Measurements from ENCODE around the gene MAPK9.
A peak's percentile ranks its signal among the peaks of the same experiment; 100 is the strongest.

The MAPK9 gene

GRCh38 chr5:180291943-180292831 lies at the start of gene MAPK9:
MAPK9 (minus strand) TSS chr5:180292083; CDS start chr5:180280561, 11,522 bp downstream.
- DNase-seq = peak; percentile 88

GRCh38 chr5:180341595-180341994 lies 49.7 kb upstream of the MAPK9 start:
- no peak for DNase-seq

DNA sequence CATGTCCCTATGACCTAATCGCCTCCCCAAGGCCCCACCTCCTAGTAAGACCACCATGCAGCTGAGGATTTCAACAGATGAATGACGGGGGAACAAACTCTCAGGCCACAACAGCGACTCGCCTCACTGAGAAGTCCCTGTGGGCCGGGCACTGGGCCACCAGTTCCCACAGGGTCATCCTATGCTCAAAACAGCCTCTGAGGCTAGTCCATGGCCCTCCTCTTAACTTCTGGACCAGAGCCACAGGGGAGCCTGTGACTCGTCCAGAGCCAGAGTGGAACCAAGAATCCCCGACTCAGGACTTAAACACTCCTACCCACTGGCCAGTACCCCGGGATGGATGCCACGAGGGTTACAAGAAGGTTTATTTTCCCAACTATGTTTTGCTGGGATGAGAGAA lies 49.0 kb upstream of the MAPK9 start:
- no peak for DNase-seq

GRCh38 chr5:180339583-180340183 lies 47.8 kb upstream of the MAPK9 start:
- DNase-seq = no peak

- DNase-seq = no peak
Measured at GRCh38 chr5:180338001-180338707, 46.3 kb upstream of the MAPK9 start.

- no peak for DNase-seq
Measured at GRCh38 chr5:180336234-180337020, 44.5 kb upstream of the MAPK9 start.

- DNase-seq = no peak
Measured at GRCh38 chr5:180335614-180336233, 43.8 kb upstream of the MAPK9 start.

DNA sequence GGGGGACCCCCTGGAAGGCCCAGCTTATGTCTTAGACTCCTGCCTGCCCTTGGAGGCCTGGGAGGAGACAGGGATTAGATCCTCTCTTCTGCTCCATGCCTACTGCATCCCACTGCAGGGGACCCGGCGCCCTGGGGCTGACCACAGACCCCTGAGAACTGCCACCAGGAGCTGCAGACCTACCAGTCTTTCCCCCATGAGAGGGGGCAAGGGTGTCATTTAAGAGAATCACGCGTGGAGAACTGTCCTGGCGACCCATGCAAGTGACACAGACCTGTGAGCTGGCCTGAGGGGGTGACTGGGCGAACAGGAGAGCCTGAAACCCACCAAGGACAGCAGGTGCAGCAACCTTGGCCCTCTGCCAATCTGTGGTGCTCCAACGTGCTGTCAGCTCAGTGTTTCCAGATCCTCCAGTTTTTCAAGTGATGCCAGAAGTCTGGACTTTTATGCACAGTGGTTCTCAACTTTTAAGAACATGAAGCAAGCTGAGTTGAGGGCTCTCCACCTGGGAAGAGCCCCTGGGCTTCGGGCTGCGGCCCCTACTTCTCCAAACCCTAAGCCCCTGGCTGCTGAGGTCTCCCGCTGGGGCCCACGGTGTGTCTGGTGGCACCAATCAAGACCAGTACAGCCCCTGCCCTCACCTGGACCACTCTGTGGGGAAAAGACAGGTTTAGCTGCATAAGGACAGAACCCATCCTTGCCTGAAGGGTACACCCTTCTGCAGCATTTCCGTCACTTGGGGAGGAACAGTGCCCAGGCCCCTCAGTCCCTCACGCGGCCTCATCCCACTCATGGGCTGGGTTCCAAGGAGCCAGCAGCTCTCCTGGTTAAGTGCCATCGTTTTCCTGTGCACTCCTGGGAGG lies 43.1 kb upstream of the MAPK9 start:
- DNase-seq = no peak

- DNase-seq = no peak
Measured at GRCh38 chr5:180334176-180334575, 42.3 kb upstream of the MAPK9 start.

GRCh38 chr5:180333661-180334060 lies 41.8 kb upstream of the MAPK9 start:
- no peak for DNase-seq

DNA sequence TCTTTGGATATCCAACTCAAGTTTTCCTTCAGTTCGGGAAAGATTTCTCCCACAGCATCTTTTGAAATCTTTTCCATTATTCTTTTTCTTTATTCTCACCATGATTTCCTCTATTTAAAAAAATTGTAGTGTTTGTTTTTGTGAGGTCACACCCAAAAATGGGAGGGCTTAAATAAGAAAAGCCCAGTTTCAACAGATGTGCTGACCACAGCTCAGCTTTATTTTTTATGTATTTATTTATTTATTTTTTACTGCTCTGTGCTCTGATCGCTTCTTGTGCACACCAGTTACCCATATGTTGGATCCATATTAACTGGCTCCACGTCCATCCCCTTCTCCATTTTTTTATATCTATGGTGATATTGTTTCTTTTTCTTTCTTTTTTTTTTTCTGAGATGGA lies 41.0 kb upstream of the MAPK9 start:
- no peak for DNase-seq

- no peak for DNase-seq
Measured at GRCh38 chr5:180332051-180332517, 40.2 kb upstream of the MAPK9 start.

DNA sequence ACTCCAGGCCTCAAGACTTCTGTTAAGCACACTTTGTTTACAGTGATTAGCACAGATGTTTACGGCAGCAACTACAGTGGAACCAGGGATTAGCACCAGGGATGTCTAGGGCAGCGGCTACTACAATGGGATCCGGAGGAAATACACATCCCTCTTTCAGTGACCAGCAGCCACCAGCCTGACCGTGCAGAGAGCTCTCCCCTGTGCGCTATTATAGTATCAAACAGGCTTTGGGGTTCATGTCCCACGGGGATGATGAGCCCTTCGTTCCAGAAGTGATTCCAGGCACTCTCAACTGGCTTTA lies 39.7 kb upstream of the MAPK9 start:
- DNase-seq = no peak

DNA sequence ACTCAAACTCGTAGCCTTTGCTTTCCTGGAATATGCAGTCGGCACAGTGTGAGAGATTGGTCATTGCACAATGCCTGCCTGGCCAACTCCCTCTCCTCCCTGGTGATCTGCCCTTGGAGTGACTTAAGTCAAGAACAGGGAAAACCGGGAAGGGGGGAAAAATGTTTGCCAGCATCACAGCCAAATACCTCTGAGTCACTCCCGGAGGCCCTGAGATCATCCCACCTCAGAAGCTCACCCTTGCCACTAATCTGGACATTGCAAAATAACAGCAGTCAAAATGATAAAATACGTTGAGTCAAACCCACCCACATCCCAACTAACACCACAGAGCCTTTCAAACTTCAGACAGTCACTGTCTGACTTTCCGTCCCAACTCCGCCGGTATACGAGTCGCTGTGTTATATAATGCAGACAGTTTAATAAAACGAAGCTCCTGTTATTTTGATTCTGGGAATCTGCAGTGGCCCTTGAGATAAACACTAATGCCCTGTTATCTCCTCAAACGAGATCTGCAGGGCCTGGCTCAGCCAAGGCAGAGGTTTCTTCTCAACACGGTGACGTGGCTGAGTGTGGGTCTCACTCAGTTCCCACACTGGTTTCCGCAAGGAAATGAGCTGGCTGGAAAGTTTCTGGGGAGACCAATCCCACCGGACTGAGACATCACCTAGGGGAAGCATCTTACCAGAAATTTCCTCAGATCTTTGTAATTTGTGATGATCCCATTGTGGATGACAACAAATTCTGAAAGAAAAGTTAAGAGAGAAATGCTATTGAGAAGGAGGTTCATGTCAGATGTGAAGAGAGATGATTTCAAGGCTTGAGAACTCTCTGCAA lies 39.1 kb upstream of the MAPK9 start:
- no peak for DNase-seq

DNA sequence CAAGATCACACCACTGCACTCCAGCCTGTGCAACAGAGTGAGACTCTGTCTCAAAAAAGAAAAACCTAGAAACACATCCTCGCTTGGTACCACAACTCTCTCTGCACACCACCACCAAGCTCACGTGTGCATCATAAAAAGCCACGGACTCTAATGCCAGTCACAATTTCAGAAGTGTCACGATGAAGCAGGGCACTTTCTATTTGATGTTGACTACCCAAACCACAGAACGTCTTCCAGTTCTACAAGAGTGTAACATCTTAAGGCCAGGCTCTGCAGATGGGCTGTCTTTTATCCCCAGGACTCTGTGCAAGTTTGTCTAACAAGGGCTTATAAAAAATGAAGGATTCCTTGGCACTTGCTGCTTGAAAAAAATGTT lies 38.4 kb upstream of the MAPK9 start:
- DNase-seq = no peak

DNA sequence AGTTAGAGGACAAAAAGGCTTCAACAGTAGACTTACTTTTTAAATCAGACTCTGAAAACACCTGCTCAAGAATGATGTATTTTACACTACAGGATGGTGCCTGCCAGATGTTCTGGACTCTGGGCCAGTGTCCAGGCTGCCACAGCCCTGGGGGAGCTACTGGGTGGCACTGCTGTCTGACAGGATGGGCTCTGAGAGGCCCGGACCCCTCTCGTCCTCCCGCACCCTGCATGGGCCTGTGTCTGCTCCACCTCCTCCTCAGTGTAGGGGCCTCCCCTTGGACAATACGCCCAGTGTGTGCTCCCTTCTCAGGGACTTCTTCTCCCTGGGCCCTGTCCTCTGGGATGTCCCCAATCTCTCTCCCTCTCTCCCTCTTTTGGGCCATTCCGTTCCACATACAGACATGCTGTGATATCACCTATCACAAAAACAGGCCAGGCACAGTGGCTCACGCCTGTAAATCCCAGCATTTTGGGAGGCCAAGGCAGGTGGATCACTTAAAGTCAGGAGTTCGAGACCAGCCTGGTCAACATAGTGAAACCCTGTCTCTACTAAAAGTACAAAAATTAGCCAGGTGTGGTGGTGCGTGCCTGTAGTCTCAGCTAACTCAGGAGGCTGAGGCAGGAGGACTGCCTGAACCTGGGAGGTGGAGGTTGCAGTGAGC lies 37.9 kb upstream of the MAPK9 start:
- no peak for DNase-seq

DNA sequence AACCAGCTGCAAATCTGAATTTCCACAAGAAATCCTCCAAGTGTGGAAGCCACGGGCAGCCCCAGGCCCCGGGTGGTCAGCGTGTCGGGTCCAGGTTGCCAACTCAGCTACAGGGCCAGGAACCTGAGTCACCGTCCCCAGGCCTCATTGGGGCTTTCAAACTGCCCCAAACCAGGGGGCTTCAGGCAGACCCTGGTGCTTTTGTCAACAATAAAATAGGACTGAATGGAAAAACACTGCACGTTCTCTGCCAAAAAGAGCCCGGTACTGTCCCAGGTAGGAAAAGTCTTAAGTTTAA lies 37.2 kb upstream of the MAPK9 start:
- DNase-seq = no peak

DNA sequence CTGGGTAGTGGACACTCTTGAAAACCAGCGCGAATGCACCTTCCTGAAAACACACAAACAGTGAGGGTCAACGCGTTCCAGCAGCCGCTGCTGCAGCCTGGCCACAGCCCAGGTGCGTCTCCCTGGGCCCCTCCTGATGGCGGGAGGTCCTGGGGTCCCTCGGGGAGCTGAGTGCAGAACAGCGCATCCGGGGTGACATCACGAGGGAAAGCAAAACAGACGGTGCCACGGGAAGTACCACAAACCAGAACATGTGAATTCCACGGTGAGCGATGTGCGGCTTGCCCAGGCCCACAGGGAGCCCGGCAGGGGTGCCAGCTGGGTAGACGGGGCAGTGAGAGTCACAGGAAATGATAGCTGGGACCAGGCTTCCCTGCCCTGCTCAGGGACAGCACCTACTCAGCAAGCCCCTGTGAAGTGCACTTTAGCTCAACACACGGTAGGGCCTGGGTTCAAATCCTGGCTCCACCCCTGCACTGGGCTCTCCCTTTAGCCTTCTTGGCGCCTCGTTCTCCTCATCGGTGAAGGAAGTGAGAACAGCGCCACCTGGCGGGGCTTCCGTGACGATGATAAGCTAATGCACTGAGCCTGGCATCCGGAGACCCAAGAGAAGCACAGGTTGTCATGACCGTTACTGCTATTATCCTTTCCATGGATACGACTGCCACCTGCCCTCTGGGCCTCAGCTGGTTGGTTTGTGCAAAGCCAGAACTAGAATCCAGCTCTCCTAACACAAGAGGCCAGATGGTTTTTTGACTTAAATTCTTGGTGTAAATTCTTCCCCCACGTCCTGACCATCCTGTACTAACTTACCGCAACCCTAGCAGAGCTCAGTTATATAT lies 36.6 kb upstream of the MAPK9 start:
- peak; percentile 86 for DNase-seq

- DNase-seq = no peak
Measured at GRCh38 chr5:180326989-180327565, 35.2 kb upstream of the MAPK9 start.

Data from activated T-cell treated with anti-CD3 and anti-CD28 coated beads, Interleukin-2, amount 50 U/mL, for 1 hour (primary cell).